HG03066 (cell line): ENCODE data around the gene OR9Q1.
"Not testable (repeated sequence)": the region's sequence is repeated elsewhere in the genome, so short reads cannot be mapped to it uniquely, and the experiment has no call there.

Experiments
- ATAC-seq: cut with Tn5 transposase; IDR thresholded peaks from one replicate; pipeline ENCODE4 v1.9.1; 2021; ENCODE audit warnings: low read depth; ENCODE audit not compliant: unreplicated experiment

The OR9Q1 gene

GRCh38 chr11:58125469-58125868 lies 101.8 kb downstream of the OR9Q1 start, which contains the start of gene OR9I1:
OR9I1 (minus strand) TSS chr11:58125530; CDS start chr11:58119444, 6,086 bp downstream.
- ATAC-seq = no peak

- ATAC-seq = no peak
These were observed 103.7 kb downstream of the OR9Q1 start for GRCh38 chr11:58127350-58127749.

- ATAC-seq = no peak
These were observed 109.8 kb downstream of the OR9Q1 start for GRCh38 chr11:58133309-58134076.

- no peak for ATAC-seq
These were observed 110.5 kb downstream of the OR9Q1 start for GRCh38 chr11:58134151-58134550.

- no peak for ATAC-seq
These were observed 111.5 kb downstream of the OR9Q1 start for GRCh38 chr11:58135171-58135570.

GRCh38 chr11:58142761-58143160 lies 119.1 kb downstream of the OR9Q1 start:
- ATAC-seq = no peak

- no peak for ATAC-seq
These were observed 129.1 kb downstream of the OR9Q1 start for GRCh38 chr11:58152781-58153180.

- ATAC-seq = no peak
These were observed 140.7 kb downstream of the OR9Q1 start for GRCh38 chr11:58164389-58164788.

GRCh38 chr11:58164990-58165389 lies 141.3 kb downstream of the OR9Q1 start:
- ATAC-seq = no peak

GRCh38 chr11:58165504-58166106 lies 141.9 kb downstream of the OR9Q1 start:
- ATAC-seq = no peak

- ATAC-seq = no peak
These were observed 153.9 kb downstream of the OR9Q1 start for GRCh38 chr11:58177409-58178054.

- no peak for ATAC-seq
These were observed 154.8 kb downstream of the OR9Q1 start for GRCh38 chr11:58178444-58178843.

GRCh38 chr11:58179648-58180047 lies 156.0 kb downstream of the OR9Q1 start:
- ATAC-seq = no peak

- ATAC-seq = no peak
These were observed 163.3 kb downstream of the OR9Q1 start for GRCh38 chr11:58186938-58187337.

GRCh38 chr11:58188770-58189169 lies 165.1 kb downstream of the OR9Q1 start, which contains the start of gene OR9Q2:
OR9Q2 (plus strand) TSS chr11:58189070; CDS start chr11:58190491, 1,421 bp downstream.
- ATAC-seq = no peak

GRCh38 chr11:58192229-58192628 lies 168.5 kb downstream of the OR9Q1 start:
- no peak for ATAC-seq

GRCh38 chr11:58193391-58193790 lies 169.7 kb downstream of the OR9Q1 start:
- ATAC-seq = no peak

GRCh38 chr11:58195939-58196338 lies 172.3 kb downstream of the OR9Q1 start:
- ATAC-seq = no peak

GRCh38 chr11:58199271-58199670 lies 175.6 kb downstream of the OR9Q1 start:
- no peak for ATAC-seq

- no peak for ATAC-seq
These were observed 180.4 kb downstream of the OR9Q1 start, which contains the start of gene OR1S2 for GRCh38 chr11:58204042-58204441. OR1S2 (minus strand) TSS chr11:58204142; CDS start chr11:58204142, 0 bp downstream.

- not testable (repeated sequence) for ATAC-seq
These were observed 188.7 kb downstream of the OR9Q1 start, which contains the start of gene OR1S1 for GRCh38 chr11:58212420-58212819. OR1S1 (plus strand) TSS chr11:58212720.
